ENCODE results near the gene REV1. TPM values are rescaled to one million over a fixed set of nuclear protein-coding genes. Genes with fewer than 3 reads are reported as not detected.

The REV1 gene
- 9.3 to 12.8 TPM (median 11.9 TPM) in 5 replicates for total RNA-seq (2022; extraction: Qiagen RNA extraction)

DNA sequence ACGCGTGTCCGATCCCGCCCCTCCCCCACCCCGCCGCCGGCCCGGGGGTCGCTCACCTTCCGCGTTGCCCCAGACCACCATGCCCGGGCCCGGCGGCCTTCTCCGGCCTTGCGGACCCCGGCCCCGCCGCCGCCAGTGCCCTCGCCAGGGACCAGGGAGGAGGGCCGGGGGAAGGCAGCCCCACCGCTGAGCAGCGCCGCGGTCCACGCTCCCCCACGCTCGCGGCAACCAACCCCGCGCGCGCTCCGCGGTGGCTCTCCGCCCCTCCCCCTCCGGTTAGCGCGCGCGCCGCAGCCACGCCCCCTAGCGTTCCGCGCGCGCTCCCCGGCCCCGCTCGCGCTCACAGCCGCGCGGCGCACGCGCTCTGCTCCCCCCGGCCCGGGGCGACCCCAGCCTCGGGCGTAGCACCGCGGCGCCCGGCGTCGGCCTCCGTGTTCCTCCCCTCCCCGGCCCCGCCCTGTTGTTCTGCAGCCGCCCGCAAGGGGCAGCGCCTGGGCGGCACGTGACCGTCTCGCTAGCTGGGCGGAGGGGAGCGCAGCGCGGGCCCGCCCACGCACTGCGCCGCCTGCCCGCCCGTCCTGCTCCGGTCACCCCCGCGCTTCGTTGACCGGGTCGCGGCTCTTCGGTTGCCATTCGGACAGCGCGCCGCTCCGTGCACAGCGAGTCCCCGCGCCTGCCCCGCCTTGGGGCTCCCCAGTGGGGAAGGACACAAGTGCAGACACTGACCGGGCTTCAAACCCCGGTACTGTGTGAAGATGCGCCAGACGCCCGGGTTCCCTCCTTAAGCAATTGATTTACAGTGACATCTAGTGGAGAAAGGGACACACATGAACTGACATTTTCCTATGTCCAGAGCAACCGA lies at the start of gene REV1:
TSS of gene REV1 (minus strand) at position 257 of the 862 bp plus-strand sequence. CDS start 25,042 bp downstream, outside the sequence.

Other genes starting within 250 kb of the REV1 start
- 0.18 TPM in 1 of 5 replicates, not detected in the others for gene LYG2, start 234.4 kb downstream of the REV1 start, total RNA-seq (2022; extraction: Qiagen RNA extraction)
- 0.86 to 2.0 TPM (median 1.5 TPM) in 5 replicates for gene LYG1, start 188.8 kb downstream of the REV1 start, total RNA-seq (2022; extraction: Qiagen RNA extraction)
- 38.1 to 52.9 TPM (median 43.6 TPM) in 5 replicates for gene TXNDC9, start 153.7 kb downstream of the REV1 start, total RNA-seq (2022; extraction: Qiagen RNA extraction)
- 54.5 to 74.9 TPM (median 58.2 TPM) in 5 replicates for gene EIF5B, start 152.6 kb downstream of the REV1 start, total RNA-seq (2022; extraction: Qiagen RNA extraction)

All from A549 treated with Hydrocortisone at 1 μM for 4 hours (cell line).